Measurements from ENCODE around the gene CAPN9.

- TF ChIP-seq USF1 (IDR thresholded peaks at IDR 0.05) (no peak), RAD21 (IDR thresholded peaks at IDR 0.05; ENCODE audit: low read depth) (no peak), NFIC (IDR thresholded peaks at IDR 0.05) (no peak), MAX (IDR thresholded peaks at IDR 0.05) (no peak), REST (IDR thresholded peaks at IDR 0.05; ENCODE audit: low read depth) (no peak), ZBTB7A (IDR thresholded peaks at IDR 0.05; ENCODE audit: low read depth) (no peak), CREB1 (IDR thresholded peaks at IDR 0.05; ENCODE audit: low read depth) (no peak), EGR1 (IDR thresholded peaks at IDR 0.05) (no peak), YY1 (IDR thresholded peaks at IDR 0.05; ENCODE audit: low read depth) (no peak), EP300 (IDR thresholded peaks at IDR 0.05; ENCODE audit: borderline replicate concordance) (no peak), TEAD4 (IDR thresholded peaks at IDR 0.05) (no peak)
These were observed 41.0 kb upstream of the CAPN9 start for GRCh38 chr1:230706020-230706699.

Data from Ishikawa (cell line).